AG04450 (cell line): ENCODE data around the gene NLGN1. TPM values are rescaled to one million over a fixed set of nuclear protein-coding genes. Genes with fewer than 3 reads are reported as not detected.

Source experiments
- CTCF ChIA-PET: fragments of 300-600, 350-600 bp; formaldehyde crosslinking; extraction: SDS; loops from one replicate; lab custom pipeline; 2022; ENCODE audit warnings: antibody characterized with exemption, inconsistent platforms; lab: Charles Lee
- POLR2A ChIA-PET: fragments of 350-600 bp; formaldehyde crosslinking; extraction: SDS; loops from one replicate; lab custom pipeline; 2021; ENCODE audit warnings: antibody characterized with exemption, inconsistent platforms; lab: Yijun Ruan, JAX
- DNase-seq: peaks from one replicate; pipeline ENCODE4 v3.0.0-alpha.2; 2011; ENCODE audit warnings: low read depth, low spot score
- H3K27ac ChIP-seq: one replicate; pipeline ENCODE4 v1.5.1; 2012; ENCODE audit warnings: low read depth, low read length, control low read depth
- H3K27me3 ChIP-seq: one replicate; pipeline ENCODE4 v1.6.0; 2012; ENCODE audit warnings: low read length; ENCODE audit not compliant: control insufficient read depth, insufficient read depth
- H3K4me3 ChIP-seq: 2 replicates; pipeline ENCODE4 v1.5.1; 2011; ENCODE audit warnings: mild to moderate bottlenecking, low read depth, low read length, control low read depth
- H3K9me3 ChIP-seq: 2 replicates; pipeline ENCODE4 v1.5.1; 2012; ENCODE audit warnings: low read length; ENCODE audit not compliant: control insufficient read depth, insufficient read depth
- polyA plus RNA-seq: library from polyadenylated mRNA; depleted of rRNA; stranded (reverse); fragments of >200 nt; gene quantifications from 2 replicates; pipeline ENCODE4 v1.2.3, GENCODE V29; 2011
- TF ChIP-seq, protein P1 (sequence below): IDR thresholded peaks from 2 replicates; pipeline ENCODE4 v1.5.1; 2011; ENCODE audit warnings: low read depth, low read length, control low read depth, inconsistent platforms

NLGN1 gene
- polyA plus RNA-seq, 1 experiment = 1.7 TPM

DNA sequence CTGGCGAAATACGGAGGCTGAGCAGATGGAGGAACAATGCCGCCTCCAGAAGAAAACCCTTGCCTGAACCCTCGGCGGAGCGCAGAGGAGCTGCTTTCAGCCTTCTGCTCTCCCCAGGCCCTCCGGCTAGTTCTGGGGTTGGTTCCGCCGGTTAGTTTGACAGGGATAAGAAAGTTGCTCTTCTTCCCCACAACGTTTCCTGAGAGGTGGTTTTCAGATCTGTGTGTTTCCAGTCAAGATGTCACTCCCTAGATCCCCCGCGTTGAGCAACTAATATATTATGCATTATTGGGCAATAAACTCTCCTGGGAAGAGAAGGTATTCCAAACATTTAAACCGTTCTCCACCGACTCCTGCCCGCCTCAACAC is 551 bp downstream of the NLGN1 start:
- no peak overlapping the region for H3K27ac ChIP-seq
- no peak for DNase-seq
- POLR2A ChIA-PET = no interaction called here
- H3K4me3 ChIP-seq = peak overlapping the region; percentile 69
- CTCF ChIA-PET = no interaction called here
- no peaks in the 10 kb centered on the region; the same call in 1 of the 2 replicates for H3K9me3 ChIP-seq
- peaks cover 28% of the 10 kb centered on the region for H3K27me3 ChIP-seq
- TF ChIP-seq, protein P1, sequence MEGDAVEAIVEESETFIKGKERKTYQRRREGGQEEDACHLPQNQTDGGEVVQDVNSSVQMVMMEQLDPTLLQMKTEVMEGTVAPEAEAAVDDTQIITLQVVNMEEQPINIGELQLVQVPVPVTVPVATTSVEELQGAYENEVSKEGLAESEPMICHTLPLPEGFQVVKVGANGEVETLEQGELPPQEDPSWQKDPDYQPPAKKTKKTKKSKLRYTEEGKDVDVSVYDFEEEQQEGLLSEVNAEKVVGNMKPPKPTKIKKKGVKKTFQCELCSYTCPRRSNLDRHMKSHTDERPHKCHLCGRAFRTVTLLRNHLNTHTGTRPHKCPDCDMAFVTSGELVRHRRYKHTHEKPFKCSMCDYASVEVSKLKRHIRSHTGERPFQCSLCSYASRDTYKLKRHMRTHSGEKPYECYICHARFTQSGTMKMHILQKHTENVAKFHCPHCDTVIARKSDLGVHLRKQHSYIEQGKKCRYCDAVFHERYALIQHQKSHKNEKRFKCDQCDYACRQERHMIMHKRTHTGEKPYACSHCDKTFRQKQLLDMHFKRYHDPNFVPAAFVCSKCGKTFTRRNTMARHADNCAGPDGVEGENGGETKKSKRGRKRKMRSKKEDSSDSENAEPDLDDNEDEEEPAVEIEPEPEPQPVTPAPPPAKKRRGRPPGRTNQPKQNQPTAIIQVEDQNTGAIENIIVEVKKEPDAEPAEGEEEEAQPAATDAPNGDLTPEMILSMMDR = no peak

DNA sequence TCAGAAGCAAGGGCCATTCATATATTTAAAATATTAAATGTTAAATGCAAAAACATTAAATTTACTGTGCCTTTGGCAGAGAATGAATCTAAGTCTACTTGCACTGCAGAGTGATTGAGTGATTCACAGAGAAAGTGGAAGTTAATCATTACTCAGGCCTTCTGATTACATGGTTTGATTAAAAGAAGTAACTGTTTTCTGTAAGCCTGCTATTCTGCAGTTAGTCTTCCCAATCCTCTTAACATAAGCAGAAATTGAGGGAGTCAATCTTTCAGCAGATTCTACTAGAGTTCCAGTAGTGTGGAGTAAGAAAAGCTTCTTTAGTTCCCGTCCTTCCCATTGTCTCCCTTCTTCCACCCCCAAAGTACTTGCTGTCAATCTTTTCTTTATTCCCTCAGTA is 1.5 kb downstream of the NLGN1 start:
- Histone ChIP-seq H3K9me3 (no peaks in the 10 kb centered on the region; the same call in 1 of the 2 replicates), H3K4me3 (no peak overlapping the region), H3K27me3 (peaks cover 28% of the 10 kb centered on the region), H3K27ac (no peak overlapping the region)
- POLR2A ChIA-PET = no interaction called here
- CTCF ChIA-PET = no interaction called here
- TF ChIP-seq, protein P1 = no peak
- no peak for DNase-seq

DNA sequence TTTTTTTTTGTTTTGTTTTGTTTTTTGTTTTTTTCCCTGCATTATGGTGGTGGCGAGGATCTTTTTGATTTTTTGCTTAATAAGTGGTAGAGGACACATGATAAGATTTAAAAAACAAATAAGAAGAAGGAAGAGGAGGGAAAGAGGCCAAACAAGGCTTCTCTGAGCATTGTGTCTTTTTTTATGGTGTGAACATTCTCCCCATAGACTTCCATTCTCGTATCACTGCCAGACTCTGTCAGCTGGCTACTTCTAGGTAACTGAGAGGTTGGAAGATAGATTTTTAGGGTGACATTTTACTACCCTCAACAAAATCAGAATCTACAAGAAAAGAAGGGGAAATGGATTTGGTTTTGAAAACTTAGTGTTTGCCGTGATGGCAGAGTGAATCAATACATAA is 3.8 kb downstream of the NLGN1 start:
- ChIA-PET CTCF (no interaction called here), POLR2A (no interaction called here)
- Histone ChIP-seq H3K27ac (no peak overlapping the region), H3K9me3 (no peaks in the 10 kb centered on the region), H3K4me3 (no peak overlapping the region), H3K27me3 (peaks cover 13% of the 10 kb centered on the region)
- TF ChIP-seq, protein P1 = no peak
- DNase-seq = no peak

DNA sequence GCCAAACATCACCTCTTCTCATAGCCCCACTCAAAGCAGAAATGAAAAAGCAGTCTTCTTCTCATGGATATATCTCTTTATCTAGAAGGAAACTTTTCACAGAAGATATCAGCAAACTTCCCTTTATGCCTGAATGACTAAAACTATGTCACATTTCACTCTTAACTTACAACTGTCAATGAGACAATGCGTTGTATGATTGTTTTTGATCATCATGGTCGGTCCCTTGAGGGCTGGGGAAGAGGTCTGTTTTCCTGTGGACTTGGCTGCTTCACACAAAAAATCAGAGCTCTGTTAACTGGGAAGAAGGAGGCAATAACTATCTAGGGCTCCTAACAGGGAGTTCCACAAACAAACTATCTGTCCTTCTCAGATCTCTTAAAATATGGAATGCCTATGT is 5.1 kb downstream of the NLGN1 start:
- peaks cover 4% of the 10 kb centered on the region for H3K27me3 ChIP-seq
- TF ChIP-seq, protein P1 = no peak
- ChIA-PET POLR2A (no interaction called here), CTCF (no interaction called here)
- H3K9me3 ChIP-seq = no peaks in the 10 kb centered on the region
- DNase-seq = no peak
- H3K27ac ChIP-seq = no peak overlapping the region
- no peak overlapping the region for H3K4me3 ChIP-seq

DNA sequence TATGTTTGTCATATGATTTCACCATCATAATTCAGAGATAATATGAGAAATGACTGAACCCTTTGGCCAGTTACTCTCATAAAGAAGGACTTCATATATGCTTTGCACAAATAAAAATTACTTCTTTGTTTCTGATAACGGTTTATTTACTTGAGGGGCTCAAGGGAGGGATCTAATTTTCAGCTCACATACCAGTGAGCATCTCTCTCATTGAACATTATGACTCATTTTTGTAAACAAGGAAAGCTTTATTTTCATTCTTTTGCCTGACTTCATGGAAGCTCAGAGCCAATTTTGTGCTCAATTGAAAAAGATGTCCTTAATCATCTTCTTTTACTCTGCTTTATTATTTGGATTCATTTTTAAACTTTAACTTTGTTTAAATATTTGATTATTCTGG is 5.8 kb downstream of the NLGN1 start:
- Histone ChIP-seq H3K9me3 (no peaks in the 10 kb centered on the region), H3K4me3 (no peak overlapping the region), H3K27me3 (no peaks in the 10 kb centered on the region), H3K27ac (no peak overlapping the region)
- POLR2A ChIA-PET = no interaction called here
- CTCF ChIA-PET = no interaction called here
- TF ChIP-seq, protein P1 = no peak
- no peak for DNase-seq
